ENCODE measurements around the gene MOSMO.

GRCh38 chr16:22116095-22116700 lies 108.3 kb downstream of the MOSMO start:
- TF ChIP-seq RXRA (IDR thresholded peaks at IDR 0.05; ENCODE audit: borderline replicate concordance, low read depth) (no peak), REST (IDR thresholded peaks at IDR 0.05; ENCODE audit: low read depth, low read length) (no peak), RCOR1 (IDR thresholded peaks at IDR 0.05; ENCODE audit: low read length) (no peak), TEAD4 (IDR thresholded peaks at IDR 0.05; ENCODE audit: borderline replicate concordance, insufficient read depth) (no peak), POLR2AphosphoS5 (IDR thresholded peaks at IDR 0.05; ENCODE audit: low read depth, low read length) (no peak), NFIC (IDR thresholded peaks at IDR 0.05; ENCODE audit: borderline replicate concordance) (no peak), MXI1 (IDR thresholded peaks at IDR 0.05; ENCODE audit: low read depth, low read length) (no peak)
- TF ChIP-seq, protein P1, sequence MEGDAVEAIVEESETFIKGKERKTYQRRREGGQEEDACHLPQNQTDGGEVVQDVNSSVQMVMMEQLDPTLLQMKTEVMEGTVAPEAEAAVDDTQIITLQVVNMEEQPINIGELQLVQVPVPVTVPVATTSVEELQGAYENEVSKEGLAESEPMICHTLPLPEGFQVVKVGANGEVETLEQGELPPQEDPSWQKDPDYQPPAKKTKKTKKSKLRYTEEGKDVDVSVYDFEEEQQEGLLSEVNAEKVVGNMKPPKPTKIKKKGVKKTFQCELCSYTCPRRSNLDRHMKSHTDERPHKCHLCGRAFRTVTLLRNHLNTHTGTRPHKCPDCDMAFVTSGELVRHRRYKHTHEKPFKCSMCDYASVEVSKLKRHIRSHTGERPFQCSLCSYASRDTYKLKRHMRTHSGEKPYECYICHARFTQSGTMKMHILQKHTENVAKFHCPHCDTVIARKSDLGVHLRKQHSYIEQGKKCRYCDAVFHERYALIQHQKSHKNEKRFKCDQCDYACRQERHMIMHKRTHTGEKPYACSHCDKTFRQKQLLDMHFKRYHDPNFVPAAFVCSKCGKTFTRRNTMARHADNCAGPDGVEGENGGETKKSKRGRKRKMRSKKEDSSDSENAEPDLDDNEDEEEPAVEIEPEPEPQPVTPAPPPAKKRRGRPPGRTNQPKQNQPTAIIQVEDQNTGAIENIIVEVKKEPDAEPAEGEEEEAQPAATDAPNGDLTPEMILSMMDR (IDR thresholded peaks at IDR 0.05): no peak
